ENCODE measurements around the gene SPECC1.
A peak's percentile ranks its signal among the peaks of the same experiment; 100 is the strongest.
"Not testable (repeated sequence)": the region's sequence is repeated elsewhere in the genome, so short reads cannot be mapped to it uniquely, and the experiment has no call there.

SPECC1 gene

DNA sequence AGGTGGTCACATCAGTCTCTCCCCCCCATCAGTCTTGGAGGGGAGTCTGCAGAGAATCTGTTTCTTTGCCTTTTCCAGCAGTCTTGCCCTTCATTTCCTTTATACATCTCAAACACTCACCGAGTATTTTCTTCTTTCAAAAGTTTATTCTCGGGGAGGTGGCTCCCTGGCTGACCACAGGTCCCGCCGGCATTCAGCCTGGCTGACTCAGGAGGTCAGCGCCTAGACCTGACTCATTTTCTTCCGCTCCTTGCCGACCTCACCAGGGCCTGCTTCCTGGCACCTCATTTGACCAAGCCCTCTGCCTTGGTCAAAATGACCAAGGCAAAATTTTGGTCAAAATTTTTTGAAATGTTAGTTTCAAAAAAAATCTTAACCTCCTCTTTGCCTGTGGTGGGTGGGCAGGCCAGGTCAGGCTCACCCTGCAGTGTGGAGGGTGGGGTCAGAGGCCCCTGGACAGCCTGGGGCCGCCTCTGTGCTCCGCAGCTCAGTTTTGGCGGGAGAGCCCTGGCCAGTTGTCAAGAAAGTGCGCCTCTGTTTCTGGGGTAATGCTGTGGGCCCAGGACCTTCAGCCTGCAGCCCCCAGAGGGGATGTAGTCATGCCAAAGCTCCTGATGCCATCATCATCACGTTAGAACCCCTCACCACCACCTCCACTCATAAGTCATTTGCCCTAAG, 165.6 kb downstream of the SPECC1 start:
- no peak for DNase-seq (ENCODE audit: low read depth, low spot score)

DNA sequence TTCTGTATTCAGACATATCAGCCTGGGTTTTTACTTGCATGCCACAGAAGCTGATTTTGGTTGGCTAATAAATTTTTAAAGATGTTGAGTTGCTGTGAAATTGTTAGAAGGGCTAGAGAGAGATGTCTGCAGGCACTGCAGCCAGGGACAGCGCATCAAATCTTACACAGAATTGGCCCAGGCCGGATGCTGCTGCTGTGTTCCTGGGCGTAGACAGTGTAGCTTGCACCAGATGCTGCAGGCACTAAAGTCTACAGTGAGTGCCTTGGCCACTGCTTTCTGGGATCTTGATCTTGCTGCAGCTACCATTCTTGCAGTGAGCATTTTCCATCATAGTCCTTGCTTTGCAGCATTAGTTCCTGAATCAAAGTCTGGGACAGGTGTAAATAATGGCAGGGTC, 169.9 kb downstream of the SPECC1 start:
- no peak for DNase-seq (ENCODE audit: low read depth, low spot score)

DNA sequence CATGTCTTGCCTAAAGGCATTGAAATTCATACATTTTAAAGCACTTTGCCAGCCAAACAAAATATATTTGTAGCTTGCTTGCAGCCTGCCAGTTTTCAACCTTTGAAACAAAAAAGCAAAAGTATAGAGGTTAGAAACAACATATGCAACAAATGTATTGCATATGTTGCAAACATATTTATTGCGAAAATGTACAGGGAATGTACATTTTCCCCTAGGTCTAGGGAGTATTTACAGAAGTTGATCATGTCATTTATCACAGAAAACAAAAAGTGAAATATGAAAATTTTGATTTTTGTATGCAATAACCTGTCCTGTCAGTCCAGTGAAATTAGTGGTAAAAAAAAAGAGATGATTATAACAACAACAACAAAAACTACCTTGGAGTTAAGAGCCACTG, 171.5 kb downstream of the SPECC1 start:
- no peak for DNase-seq (ENCODE audit: low read depth, low spot score)

DNA sequence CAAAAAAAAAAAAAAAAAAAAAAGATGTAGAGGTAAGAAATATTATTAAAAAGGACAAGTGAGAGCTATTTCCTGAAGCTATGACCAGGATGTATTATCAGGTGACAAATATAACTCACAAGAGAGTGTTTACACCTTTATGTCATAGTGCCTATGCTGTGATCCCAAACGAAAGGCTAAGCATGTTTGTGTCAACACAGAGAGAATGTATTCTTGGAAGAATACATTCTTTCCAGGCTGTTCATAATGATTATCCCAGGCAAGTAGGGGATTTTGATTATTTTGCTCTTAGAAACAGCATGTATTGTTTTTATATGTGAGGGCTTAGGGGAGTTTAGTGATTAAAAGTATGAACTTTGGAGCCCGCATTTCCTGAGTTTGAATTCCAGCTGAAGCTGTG, 175.0 kb downstream of the SPECC1 start:
- no peak for DNase-seq (ENCODE audit: low read depth, low spot score)

DNA sequence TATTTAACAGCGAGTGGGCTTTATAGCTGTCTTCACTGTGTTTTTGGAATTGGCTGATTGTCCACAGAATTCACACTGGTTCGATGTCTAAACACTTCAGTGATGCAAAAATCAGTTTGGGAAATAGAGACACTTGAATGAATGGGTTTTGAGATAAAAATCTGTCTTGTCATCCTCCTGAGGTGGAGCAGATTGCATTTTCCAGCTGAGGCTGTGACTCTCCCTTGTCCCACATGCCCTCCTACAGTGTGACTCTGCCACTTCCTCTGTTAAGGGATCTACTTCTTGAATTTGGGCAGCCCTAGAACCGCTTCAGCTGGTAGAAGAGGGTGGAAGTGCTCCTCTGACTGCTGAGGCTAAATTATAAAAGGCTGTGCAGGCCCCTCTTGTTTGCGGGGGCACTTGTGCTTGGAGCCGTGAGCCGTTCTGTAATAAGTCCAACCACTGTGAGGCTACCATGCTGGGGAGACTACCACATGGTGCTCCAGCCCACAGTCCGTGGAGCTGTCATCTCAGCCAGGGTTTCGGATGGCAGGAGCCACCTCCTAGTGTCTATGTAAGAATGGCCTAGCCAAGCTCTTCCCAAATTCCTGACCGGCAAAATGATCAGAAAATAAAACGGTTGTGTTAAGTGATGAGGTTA, 175.9 kb downstream of the SPECC1 start:
- no peak for DNase-seq (ENCODE audit: low read depth, low spot score)

DNA sequence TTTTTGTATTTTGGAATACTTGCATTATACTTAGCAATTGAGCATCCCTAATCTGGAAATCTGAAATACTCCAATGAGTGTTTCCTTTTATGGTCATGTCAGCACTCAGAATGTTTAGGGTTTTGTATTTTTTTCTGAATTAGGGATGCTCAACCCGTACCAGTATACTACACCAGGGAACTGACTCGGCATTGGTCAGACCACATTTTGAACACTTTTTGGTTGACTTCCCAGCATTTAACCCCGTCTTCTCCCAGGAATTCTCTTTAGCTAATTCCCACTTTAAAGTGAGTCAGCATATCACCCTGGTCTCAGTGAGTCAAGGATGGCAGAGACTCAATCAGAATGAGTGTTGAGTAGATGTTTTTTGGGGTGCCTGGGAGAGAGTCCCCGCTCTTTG, 177.9 kb downstream of the SPECC1 start:
- no peak for DNase-seq (ENCODE audit: low read depth, low spot score)

DNA sequence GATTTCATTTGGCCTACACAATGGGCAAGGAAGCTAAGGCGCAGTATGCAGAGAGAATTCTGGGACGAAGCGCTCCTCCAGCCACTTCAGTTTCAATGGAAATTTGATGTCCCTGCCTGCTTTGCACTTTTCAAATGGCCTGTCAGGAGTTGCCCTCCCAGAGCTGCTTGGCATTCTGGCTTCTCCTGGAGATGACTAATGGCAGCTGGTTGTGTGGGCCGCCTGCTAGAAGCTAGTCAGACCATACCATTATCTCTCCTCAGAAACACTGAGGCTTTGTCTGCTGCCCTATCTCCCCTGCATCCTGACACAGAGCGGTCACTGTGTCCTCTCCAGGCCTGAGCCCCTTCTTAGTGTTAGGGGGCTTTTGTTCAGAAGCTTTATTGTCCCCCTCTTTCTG, 180.1 kb downstream of the SPECC1 start:
- no peak for DNase-seq (ENCODE audit: low read depth, low spot score)

DNA sequence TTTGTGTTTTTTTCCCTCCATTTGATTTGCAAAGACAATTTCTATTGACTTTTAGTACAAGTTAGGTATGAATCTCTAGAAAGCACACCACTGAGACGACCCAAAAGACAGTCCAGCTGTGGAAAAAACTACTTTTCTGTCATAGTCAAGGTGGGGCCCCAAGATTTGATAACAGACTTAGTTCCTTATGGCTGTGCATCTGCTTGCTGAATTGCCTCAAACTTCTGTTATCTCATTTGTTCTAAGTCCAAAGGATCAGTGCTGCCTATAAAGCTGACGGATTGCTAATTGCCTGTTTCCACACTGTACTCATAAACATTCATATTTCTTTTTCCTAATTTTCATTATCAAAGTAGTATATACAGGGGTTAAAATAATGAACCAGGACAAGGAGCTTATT, 180.8 kb downstream of the SPECC1 start:
- DNase-seq (ENCODE audit: low read depth, low spot score), result no peak

DNA sequence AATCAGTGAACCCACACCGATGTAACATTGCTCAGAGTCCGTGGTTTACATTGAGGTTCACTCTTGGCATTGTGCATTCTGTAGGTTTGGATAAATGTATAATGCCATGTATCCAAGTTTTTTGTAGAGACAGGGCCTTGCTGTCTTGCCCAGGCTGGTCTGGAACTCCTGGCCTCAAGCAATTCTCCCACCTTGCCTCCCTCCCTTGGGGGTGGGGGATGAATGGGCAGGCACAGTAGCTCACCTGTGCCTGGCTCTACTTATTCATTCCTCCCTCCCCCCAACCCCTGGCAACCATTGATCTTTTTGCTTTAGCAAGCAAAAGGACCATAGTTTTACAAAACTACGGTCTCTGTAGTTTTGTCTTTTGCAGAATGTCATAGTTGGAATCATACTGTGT, 181.4 kb downstream of the SPECC1 start:
- DNase-seq (ENCODE audit: low read depth, low spot score), result no peak

DNA sequence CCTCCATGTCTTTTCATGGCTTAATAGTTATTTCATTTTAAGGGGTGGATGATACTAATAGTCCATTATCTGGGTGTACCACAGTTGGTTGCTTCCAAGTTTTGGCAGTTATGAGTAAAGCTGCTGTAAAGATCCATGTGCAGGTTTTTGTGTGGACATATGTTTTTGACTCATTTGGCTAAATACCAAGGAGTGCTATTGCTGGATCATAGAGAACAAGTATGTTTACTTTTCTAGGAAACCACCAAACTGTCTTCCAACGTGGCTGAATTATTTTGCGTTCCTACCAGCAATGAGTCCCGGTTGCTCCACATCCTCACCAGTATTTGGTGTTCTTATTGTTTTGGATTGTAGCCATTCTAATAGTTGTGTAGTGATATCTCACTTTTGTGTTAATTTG, 181.9 kb downstream of the SPECC1 start:
- no peak for DNase-seq (ENCODE audit: low read depth, low spot score)

DNA sequence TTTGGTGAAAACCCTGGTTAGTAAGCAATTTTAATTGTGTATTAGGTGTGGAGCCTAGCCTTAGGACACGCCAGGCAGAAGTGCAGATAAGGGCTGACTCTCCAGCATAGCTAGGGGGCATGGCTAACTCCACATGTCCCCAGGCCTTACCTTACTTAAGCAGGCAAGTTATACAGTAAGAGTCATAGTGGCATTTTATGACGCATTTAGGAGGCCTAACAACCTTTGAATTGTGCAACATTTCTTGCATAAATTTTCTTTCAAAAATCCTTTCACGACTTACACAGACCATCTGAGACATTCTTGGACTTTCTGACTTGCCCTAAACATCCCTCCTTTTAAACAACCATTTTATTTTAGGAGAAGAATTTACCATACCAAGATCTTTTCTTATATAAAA, 187.1 kb downstream of the SPECC1 start:
- DNase-seq (ENCODE audit: low read depth, low spot score), result not testable (repeated sequence)

DNA sequence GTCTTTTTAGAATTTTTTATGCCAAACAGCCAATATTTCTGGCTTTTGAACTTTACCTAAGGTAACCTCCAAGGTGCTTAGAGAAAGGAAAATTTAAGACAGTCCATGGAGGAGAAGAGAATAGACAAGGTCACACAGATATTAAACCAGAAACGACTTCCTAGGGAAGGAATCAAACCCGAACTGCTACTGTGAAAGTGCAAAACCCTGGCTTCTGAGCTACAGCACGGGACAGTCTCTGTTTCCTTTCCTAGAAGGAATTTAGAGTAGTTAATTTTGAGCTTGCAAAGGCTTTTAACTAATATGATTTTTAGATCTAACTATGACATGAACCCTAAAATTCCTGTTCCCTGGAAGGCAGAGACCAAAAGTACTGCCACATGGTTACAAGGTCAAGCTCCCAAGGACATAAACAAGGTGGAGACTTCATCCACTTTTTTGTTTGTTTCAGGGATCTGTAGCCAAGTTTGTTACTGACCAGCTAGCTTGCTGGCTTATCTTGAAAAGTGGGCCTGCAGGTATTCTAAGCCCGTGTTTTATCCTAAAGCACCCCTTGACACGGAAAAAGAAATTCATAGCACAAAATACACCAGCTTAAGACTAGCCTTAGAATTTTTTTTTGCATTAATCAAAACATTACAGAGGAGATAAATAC, 188.2 kb downstream of the SPECC1 start:
- no peak for DNase-seq (ENCODE audit: low read depth, low spot score)

DNA sequence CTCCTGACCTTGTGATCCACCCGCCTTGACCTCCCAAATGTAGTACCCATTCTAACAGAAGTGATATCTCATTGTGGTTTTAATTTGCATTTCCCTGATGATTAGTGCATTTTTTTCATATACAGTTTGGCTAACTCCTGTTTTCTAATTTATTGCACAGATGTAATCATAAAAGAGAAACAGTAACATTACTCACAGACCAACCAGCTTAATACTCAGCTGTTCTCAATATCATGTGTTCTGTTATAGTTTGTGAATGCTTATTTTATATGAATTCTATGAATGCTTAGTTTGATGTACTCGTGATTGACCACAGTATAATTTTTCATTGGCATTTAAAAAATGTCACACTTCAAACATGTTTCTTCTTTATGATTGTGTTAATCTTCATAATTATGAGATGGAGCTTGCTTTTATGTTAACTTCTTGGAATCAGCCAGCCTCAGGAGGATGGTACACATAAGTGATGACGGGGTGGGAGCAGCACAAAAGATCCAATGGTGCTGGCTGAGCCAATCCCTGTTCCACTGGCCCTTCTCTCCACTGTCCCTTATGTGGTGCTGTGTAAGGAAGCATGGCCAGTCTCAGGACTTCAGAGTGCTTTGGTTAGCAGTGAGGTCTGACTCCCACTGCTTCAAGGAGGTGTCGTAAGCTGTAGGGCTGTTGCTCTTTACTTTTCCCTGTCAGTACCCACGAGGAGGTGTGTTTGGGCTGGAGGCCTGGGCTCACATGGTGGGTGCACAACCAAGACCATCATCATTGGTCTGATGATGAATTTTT, 191.0 kb downstream of the SPECC1 start:
- DNase-seq (ENCODE audit: low read depth, low spot score), result no peak

DNA sequence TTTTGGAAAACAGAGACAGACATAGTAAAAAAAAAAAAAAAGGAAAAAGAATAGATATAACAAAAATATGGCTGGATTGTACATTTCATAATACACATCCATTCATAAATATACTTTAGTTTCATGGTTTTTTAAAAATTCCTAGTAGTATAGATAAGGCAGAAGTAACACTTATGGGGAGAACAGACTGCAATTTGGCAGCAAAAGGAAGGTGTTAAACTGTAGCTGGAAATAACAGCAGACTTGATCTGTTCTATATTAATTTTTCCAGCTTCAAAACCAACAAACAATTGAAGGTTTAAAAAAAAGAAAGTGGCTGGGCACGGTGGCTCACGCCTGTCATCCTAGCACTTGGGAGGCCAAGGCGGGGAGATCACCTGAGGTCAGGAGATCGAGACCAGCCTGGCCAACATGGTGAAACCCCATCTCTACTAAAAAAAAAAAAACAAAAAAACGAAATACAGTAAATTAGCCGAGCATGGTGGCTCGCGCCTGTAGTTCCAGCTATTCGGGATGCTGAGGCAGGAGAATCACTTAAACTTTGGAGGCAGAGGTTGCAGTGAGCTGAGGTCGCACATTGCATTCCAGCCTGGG, 191.8 kb downstream of the SPECC1 start:
- DNase-seq (ENCODE audit: low read depth, low spot score), result no peak

DNA sequence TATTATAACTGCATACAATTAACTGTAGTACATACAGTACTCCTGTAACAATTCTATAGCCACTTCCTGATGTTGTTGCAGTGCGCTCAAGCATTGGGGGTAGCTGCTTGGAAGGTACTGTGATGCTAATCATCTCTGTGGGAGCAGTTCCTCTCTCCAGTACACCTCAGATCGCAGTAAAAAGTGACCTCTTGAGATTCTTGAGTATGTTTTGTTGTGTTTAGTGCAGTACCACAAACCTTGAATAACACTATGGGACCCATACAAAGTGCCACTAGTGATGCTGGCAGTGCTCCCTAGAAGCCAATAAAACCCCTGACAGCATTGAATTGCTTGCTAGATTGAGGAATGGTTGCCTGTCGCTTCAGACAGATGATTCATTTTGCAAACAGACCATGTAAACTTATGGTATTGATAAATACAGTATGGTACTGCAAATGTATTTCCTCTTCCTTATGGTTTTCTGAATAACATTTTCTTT, 193.0 kb downstream of the SPECC1 start:
- peak; percentile 83 for DNase-seq (ENCODE audit: low read depth, low spot score)

DNA sequence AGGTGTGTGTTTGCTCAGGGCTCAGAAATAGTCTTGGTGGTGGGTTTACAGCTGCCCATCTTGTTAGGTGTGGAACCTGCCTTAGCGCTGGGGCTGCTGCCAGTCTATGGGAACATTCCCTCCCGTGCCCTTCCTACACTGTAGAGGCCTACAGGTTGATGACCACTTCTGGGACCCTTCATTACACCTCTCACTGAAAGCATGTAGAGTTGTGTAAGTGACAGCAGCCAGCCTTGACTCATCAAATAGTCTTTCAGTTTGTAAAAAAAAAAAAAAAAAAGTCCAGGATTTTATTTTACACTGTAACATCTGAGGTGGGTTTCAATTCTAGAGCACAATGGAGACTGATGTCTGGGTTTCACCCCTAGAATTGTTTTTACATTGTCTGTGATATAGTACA, 193.9 kb downstream of the SPECC1 start:
- no peak for DNase-seq (ENCODE audit: low read depth, low spot score)

DNA sequence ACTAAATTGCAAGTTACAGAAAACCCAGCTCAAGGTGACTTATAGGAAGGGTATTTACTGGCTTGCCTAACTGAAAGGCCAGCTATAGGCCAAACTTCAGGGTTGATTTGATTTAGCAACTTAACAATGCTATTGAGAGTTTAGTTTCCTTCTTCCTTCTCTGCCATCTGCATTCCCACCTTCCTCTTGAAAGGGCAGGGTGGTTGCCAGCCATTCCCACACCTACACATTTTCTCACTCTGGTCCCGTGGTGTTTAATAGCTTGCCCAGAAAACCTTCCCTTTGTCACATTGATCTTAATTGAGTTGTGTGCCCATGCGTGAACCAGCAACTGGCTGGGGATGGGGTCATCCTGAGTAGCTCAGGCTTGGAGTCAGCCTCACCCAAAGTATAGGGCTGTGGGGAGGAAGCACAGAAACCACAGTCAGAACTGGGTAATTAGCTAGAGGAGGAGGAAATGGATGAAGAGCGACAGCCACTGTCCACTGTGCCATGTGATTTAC, 194.7 kb downstream of the SPECC1 start:
- DNase-seq (ENCODE audit: low read depth, low spot score), result no peak

DNA sequence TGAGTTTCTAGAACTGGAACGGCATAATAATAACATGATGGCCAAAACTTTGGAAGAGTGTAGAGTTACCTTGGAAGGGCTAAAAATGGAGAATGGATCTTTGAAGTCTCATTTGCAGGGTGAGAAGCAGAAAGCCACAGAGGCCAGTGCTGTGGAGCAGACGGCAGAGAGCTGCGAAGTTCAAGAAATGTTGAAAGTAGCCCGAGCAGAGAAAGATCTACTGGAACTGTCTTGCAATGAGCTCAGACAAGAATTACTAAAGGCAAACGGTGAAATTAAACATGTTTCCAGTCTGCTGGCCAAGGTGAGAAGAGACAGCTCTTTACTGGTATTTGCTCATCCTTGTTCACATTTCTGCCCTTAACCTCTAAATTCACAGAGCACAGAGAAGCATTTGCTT, 196.4 kb downstream of the SPECC1 start:
- DNase-seq (ENCODE audit: low read depth, low spot score), result no peak

DNA sequence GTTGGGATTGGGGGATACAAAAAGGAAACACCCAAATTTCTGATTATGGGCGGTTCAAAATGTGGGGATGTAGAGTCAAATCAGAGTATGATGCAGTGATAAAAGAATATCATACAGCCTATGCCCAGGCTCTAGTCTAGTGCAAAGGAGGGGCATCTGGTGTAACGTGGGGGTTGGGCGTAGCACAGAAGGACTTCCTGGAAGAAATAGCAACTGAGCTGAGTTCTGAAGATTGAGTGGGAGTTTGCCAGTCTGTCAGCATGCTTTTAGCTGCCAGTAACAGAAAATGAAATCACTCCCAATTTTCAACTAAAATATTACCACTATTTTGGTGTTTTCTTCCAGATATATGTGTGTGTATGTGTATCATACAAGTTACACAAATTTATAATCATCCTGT, 196.9 kb downstream of the SPECC1 start:
- DNase-seq (ENCODE audit: low read depth, low spot score), result no peak

DNA sequence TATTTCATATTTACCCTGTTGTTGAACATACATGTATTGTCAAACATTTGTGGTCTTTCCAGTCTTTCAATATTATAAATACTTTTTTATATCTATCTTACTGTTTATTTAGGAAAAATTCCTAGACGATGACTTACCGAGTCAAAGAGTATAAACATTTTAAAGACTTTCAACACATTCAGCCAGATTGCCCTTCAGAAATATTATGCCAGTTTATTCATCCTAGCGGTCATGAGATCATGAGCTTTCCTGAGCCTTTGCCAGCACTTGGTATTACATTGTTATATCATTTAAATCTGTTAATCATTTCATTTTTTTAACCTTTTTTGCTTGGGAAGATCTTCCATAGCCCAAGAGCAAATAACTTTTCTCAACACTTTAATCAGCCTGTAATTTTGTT, 197.4 kb downstream of the SPECC1 start:
- no peak for DNase-seq (ENCODE audit: low read depth, low spot score)

DNA sequence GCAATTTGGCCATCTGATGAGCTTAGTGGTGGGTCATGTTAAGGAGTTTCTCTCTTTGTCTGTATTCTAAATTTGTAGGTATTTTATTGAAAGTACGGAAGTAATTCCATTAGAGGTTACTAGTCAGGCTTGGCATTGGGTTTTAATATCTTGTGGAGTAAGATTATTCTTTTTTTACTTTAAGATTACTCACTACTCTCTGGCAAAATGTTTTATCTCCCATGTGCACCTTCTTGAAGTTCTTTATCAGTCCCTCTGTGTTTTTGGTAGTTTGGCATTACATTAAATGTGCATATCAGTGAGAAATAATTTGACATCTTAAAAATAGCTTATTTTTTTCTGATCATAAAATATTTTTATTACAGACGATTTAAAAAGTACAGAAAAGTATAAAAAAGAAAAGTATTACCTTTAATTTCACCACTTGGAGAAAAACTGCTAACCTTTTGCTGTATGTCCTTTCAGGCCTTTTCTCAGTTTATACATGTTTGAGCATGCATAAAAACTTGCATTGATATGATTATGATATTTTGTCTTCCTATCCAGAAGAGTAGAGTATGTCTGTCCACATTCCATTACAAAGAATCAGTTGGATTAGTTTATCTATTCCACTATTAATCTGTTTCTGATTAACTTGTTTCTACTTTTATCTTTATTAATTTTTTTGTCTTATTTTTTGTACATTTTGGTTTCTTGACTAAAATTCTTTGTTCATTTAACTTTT, 198.3 kb downstream of the SPECC1 start:
- DNase-seq (ENCODE audit: low read depth, low spot score), result no peak
